Measurements from ENCODE around the gene NCK2.

Gene NCK2

DNA sequence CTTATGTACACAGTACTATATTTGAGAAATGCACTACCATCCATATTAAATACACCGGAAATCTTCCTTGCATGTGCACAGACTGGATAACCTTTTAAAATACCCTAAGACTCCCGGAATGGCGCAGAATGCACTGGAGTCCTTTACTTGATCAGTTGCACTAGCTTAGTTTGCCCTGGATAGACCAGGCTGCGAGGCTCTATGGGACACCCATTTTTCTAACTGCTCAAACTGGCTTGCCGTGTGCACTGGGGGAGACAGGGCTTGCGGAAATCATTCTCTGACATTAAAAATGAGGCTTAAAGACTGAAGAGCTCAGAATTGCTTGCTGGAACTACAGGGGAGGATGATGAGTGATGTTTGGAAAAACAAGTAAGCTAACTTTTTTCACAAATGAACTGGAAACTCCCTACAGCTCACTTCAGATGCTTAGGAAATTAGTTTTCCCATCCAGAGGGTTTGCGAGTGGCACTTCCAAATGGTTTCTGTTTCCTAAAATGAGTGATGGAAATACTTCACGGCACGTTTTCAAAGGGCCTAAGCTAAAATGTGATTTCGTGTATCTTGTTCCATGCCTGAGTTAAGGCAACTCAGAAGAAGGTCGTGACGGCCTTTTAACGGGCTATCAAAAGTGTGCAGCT, 2.7 kb downstream of the NCK2 start:
- TF ChIP-seq CTCF (IDR thresholded peaks at IDR 0.05; ENCODE audit: control extremely low read depth, extremely low read depth, low read depth, missing control alignments): no peak
- ChIA-PET CTCF (interaction anchor here (0.9 to 4.6 kb wide), 5 partner anchors 10 to 127 kb away, joined by 3 to 20 read pairs (median 5); no protein-coding TSS in a partner anchor), POLR2A (interaction anchor here (1.1 kb wide), 1 partner anchor 419 kb away, joined by 3 read pairs; no protein-coding TSS in a partner anchor)
- no peak for DNase-seq (ENCODE audit: extremely low spot score)

- no peak for TF ChIP-seq CTCF (IDR thresholded peaks at IDR 0.05; ENCODE audit: control extremely low read depth, extremely low read depth, low read depth, missing control alignments)
- DNase-seq (ENCODE audit: extremely low spot score): no peak
- CTCF ChIA-PET: interaction anchor here (0.9 to 4.6 kb wide), 5 partner anchors 10 to 53 kb away, joined by 3 to 20 read pairs (median 5); no protein-coding TSS in a partner anchor
- POLR2A ChIA-PET: interaction anchor here (1.1 kb wide), 1 partner anchor 420 kb away, joined by 3 read pairs; no protein-coding TSS in a partner anchor
Measured at GRCh38 chr2:105747991-105748390, 3.3 kb downstream of the NCK2 start.

- POLR2A ChIA-PET: no interaction called here
- DNase-seq (ENCODE audit: extremely low spot score): no peak
- no peak for TF ChIP-seq CTCF (IDR thresholded peaks at IDR 0.05; ENCODE audit: control extremely low read depth, extremely low read depth, low read depth, missing control alignments)
- CTCF ChIA-PET: interaction anchor here (1.1 to 4.6 kb wide), 2 partner anchors 9 to 52 kb away, joined by 3 to 20 read pairs; no protein-coding TSS in a partner anchor
Measured at GRCh38 chr2:105748566-105748965, 3.9 kb downstream of the NCK2 start.

DNA sequence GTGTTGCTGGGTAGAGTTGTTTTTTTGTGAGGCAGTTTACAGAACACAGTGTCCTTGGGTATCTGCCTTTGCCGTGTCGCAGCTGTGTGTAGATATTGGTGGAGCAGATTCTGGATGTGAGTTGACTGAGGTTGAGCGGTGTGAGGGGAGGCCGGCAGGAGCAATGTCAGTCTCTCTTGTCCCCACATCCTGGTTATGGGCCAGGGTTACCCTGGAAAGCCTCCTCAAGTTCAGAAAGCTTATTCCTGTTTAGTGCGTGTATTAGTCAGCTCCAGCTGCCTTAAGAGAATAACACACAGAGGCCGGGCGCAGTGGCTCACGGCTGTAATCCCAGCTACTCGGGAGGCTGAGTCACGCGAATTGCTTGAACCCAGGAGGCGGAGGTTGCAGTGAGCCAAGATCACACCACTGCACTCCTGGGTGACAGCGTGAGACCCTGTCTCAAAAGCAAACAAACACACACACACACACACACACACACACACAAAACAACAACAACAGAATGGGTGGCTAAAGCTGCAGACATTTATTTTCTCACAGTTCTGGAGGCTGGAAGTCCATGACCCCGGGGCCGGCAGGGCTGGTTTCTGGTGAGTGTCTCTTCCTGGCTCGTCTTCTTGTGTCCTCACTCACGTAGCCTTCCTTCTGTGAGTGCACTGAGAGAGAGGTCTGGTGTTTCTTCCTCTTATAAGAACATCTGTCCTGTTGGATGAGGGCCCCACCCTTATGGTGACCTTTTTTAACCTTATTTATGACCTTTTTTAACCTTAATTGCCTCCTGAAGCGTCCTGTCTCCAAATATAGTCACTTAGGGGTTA, 5.1 kb downstream of the NCK2 start:
- POLR2A ChIA-PET: no interaction called here
- no peak for TF ChIP-seq CTCF (IDR thresholded peaks at IDR 0.05; ENCODE audit: control extremely low read depth, extremely low read depth, low read depth, missing control alignments)
- DNase-seq (ENCODE audit: extremely low spot score): no peak
- CTCF ChIA-PET: interaction anchor here (4.6 kb wide), 1 partner anchor 8 kb away, joined by 20 read pairs; no protein-coding TSS in a partner anchor

- TF ChIP-seq CTCF (IDR thresholded peaks at IDR 0.05; ENCODE audit: control extremely low read depth, extremely low read depth, low read depth, missing control alignments): no peak
- POLR2A ChIA-PET: no interaction called here
- DNase-seq (ENCODE audit: extremely low spot score): no peak
- CTCF ChIA-PET: interaction anchor here (1.2 kb wide), 1 partner anchor 49 kb away, joined by 3 read pairs; no protein-coding TSS in a partner anchor
Measured at GRCh38 chr2:105750735-105751134, 6.0 kb downstream of the NCK2 start.

- CTCF ChIA-PET: interaction anchor here (1.2 kb wide), 1 partner anchor 48 kb away, joined by 3 read pairs; no protein-coding TSS in a partner anchor
Measured at GRCh38 chr2:105751272-105751671, 6.6 kb downstream of the NCK2 start.

More at GRCh38 chr2:105751272-105751671, 6.6 kb downstream of the NCK2 start:
- no peak for TF ChIP-seq CTCF (IDR thresholded peaks at IDR 0.05; ENCODE audit: control extremely low read depth, extremely low read depth, low read depth, missing control alignments)
- DNase-seq (ENCODE audit: extremely low spot score): no peak
- POLR2A ChIA-PET: no interaction called here

All from GM10248 (cell line).